ENCODE results near the gene POM121C.
"Not testable (repeated sequence)": the region's sequence is repeated elsewhere in the genome, so short reads cannot be mapped to it uniquely, and the experiment has no call there.

Gene POM121C

GRCh38 chr7:75404663-75405062, 81.4 kb downstream of the POM121C start:
- H3K9me3 ChIP-seq; H3K27me3 ChIP-seq; DNase-seq; intact Hi-C loops (cut with DNase I; ENCODE audit: low total_unique reads); H3K27ac ChIP-seq; H3K4me1 ChIP-seq; H3K36me3 ChIP-seq; H3K4me3 ChIP-seq: not testable (repeated sequence)

DNA sequence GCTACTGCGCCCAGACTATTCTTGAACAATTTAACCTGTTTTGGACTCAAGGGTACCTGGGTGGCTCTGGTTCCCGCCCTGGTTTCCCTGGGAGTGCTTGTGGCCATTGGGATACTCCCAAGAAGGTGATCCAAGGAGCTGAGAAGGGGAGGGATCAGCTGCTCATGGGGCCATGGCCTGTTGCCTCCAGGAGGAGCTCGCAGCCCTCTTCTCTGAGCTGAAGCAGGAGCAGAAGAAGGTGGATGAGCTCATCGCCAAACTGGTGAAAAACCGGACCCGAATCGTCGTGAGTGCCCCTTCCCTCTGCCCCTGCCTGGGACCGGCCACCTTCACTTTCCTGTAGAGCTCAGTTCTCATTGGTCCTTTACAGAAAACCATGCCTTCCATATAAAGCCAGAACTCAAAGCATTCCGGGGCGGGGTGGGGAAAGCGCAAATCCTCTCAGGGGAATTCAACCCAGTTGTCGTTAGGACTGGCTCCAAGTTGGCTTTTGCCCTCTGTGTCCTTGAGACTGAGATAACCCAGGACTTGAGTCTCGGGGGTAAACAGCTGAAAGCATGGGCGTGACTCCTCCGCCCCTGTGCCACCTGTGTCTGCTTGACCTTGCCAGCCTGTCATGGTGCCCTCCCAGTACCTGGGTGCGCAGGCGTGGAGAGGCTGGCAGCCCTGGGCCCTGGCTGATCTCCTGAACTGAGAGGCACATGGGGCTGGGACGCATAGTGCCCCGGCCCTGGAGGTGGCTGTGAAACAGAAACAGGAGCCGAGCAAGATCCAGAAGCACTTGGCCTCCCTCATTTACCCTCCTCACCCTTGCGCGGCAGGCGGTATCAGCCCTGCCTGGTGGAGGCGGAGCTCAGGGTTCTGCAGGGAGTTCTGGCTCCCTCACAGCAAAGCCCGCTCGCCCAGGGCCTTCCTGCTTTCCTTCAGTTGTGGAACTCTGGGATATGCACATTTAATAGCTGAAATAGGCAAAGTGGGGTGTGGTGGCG, 82.3 kb downstream of the POM121C start:
- not testable (repeated sequence) for H3K4me1 ChIP-seq, DNase-seq

GRCh38 chr7:75400575-75400974, 85.5 kb downstream of the POM121C start:
- intact Hi-C loops (cut with DNase I; ENCODE audit: low total_unique reads); H3K27me3 ChIP-seq: not testable (repeated sequence)

More for the DNA sequence above, 82.3 kb downstream of the POM121C start:
- H3K4me3 ChIP-seq; intact Hi-C loops (cut with DNase I; ENCODE audit: low total_unique reads); H3K27ac ChIP-seq; H3K9me3 ChIP-seq; H3K36me3 ChIP-seq; H3K27me3 ChIP-seq: not testable (repeated sequence)

DNA sequence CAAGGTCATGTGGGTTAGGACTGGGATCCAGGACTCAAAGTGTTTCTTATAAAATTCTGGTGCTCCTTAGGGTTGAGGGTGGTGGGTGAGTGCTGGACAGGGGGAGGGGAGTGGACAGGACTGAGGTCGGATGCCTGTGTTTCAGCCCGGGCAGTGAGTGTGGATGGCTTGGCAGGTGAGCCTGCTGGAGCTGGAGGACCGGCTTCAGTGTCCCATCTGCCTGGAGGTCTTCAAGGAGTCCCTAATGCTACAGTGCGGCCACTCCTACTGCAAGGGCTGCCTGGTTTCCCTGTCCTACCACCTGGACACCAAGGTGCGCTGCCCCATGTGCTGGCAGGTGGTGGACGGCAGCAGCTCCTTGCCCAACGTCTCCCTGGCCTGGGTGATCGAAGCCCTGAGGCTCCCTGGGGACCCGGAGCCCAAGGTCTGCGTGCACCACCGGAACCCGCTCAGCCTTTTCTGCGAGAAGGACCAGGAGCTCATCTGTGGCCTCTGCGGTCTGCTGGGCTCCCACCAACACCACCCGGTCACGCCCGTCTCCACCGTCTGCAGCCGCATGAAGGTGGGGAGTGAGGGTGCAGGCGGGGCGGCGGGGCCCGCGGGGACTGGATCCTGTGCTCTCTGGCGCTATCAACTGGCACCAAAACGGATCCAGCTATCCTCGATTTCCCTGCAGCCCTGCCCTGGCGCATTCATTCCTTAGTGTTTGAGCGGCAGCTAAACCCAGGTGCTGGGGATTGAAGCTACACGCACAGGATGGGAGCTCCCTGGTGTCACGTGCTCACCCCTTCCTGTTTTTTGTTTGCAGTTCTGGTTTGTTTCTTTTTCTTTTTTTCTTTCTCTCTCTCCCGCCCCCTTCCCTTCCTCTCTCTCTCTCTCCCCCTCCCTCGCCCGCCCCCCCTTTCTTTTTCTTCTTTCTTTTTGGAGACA, 87.1 kb downstream of the POM121C start:
- H3K9me3 ChIP-seq; H3K27me3 ChIP-seq; H3K4me1 ChIP-seq; DNase-seq; intact Hi-C loops (cut with DNase I; ENCODE audit: low total_unique reads); H3K4me3 ChIP-seq; H3K27ac ChIP-seq; H3K36me3 ChIP-seq: not testable (repeated sequence)

More at GRCh38 chr7:75400575-75400974, 85.5 kb downstream of the POM121C start:
- not testable (repeated sequence) for H3K27ac ChIP-seq, H3K4me3 ChIP-seq, H3K36me3 ChIP-seq, H3K9me3 ChIP-seq, H3K4me1 ChIP-seq, DNase-seq

DNA sequence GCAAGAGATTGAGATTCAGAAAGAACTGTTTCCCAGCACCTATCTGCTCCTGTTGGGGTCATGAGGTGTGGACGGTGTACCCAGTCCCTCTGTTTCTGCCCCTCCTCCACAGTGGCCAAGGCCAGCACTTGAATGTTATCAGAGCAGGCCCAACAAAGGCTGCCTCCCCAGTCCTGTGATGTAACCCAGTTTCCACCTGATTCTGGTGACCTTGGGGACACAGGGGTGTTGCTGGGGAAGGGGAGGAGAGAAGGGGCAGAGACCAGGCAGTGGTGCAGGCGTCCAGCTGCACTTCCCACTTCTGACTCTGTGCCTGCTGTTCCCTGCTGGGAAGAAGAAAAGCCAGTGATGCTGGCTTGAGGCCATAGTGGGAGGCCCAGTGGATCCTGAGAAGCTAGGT, 88.2 kb downstream of the POM121C start:
- not testable (repeated sequence) for H3K27me3 ChIP-seq

DNA sequence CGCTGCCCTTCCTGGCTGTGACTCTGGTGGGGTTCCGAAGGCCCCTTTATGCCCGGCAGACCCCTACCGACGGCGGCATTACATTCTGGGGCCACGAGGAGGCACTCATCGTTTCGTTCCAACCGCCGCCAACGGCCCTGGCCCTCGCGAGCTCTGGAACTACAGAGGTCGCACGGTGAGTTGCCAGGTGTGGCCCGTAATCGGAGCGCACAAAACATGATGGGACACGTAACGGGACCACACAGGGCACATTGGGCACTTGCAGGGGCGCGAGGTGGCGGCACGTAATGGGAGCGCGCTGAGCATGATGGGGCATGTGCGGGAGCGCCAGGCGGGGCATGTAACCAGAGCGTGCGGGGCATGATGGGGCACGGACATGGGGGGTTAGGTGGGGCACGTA, 90.8 kb downstream of the POM121C start, which contains the start of gene TRIM73:
TSS of gene TRIM73 (plus strand) at position 301 of the 400 bp plus-strand sequence. CDS start 3,305 bp downstream, outside the sequence.
- H3K27ac ChIP-seq; H3K4me1 ChIP-seq; intact Hi-C loops (cut with DNase I; ENCODE audit: low total_unique reads); H3K9me3 ChIP-seq; H3K27me3 ChIP-seq; H3K4me3 ChIP-seq; H3K36me3 ChIP-seq; DNase-seq: not testable (repeated sequence)

More for the DNA sequence above, 88.2 kb downstream of the POM121C start:
- intact Hi-C loops (cut with DNase I; ENCODE audit: low total_unique reads); DNase-seq; H3K4me1 ChIP-seq; H3K36me3 ChIP-seq; H3K9me3 ChIP-seq; H3K27ac ChIP-seq; H3K4me3 ChIP-seq: not testable (repeated sequence)

DNA sequence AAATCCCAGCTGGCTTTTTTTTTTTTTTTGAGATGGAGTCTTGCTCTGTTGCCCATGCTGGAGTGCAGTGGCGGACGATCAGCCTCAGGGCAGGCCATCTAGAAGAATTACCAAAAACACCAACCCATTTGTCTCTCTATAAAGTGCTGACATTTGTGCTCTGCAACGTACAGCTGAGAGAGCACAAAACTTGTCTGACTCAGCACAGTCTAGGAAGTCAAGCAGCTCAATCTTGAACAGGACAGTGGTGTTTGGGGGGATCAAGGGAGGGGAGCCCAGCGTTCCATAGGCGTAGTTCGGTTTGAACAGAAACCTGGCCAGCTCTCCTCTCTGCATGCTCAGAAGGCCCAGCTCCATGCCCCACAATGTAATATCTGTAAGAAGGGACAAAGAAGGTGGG, 92.9 kb downstream of the POM121C start:
- H3K36me3 ChIP-seq; H3K4me1 ChIP-seq; DNase-seq; H3K27me3 ChIP-seq; intact Hi-C loops (cut with DNase I; ENCODE audit: low total_unique reads); H3K27ac ChIP-seq; H3K9me3 ChIP-seq; H3K4me3 ChIP-seq: not testable (repeated sequence)

- DNase-seq; H3K27ac ChIP-seq; H3K9me3 ChIP-seq; H3K4me1 ChIP-seq; H3K36me3 ChIP-seq; intact Hi-C loops (cut with DNase I; ENCODE audit: low total_unique reads); H3K27me3 ChIP-seq; H3K4me3 ChIP-seq: not testable (repeated sequence)
Observed at GRCh38 chr7:75374519-75375317, 111.4 kb downstream of the POM121C start.

GRCh38 chr7:75374144-75374518, 112.0 kb downstream of the POM121C start:
- H3K36me3 ChIP-seq; DNase-seq; intact Hi-C loops (cut with DNase I; ENCODE audit: low total_unique reads): not testable (repeated sequence)

GRCh38 chr7:75367313-75367712, 118.8 kb downstream of the POM121C start:
- H3K27ac ChIP-seq; H3K27me3 ChIP-seq; intact Hi-C loops (cut with DNase I; ENCODE audit: low total_unique reads); H3K9me3 ChIP-seq; DNase-seq; H3K36me3 ChIP-seq; H3K4me1 ChIP-seq; H3K4me3 ChIP-seq: not testable (repeated sequence)

More at GRCh38 chr7:75374144-75374518, 112.0 kb downstream of the POM121C start:
- not testable (repeated sequence) for H3K27me3 ChIP-seq, H3K9me3 ChIP-seq, H3K4me3 ChIP-seq, H3K27ac ChIP-seq, H3K4me1 ChIP-seq

Data from tibial artery (tissue), 4 donors.